MCF 10A (cell line): ENCODE data around the gene CEP70. TPM values are rescaled to one million over a fixed set of nuclear protein-coding genes. Genes with fewer than 3 reads are reported as not detected.
"Not testable (repeated sequence)": the region's sequence is repeated elsewhere in the genome, so short reads cannot be mapped to it uniquely, and the experiment has no call there.

Experiments used
- BruUV-seq: library from RNA; stranded (reverse); fragments of 400-500 nt; replicated peaks from 2 replicates; lab custom pipeline; 2021; lab: Mats Ljungman, UMichigan
- CTCF ChIA-PET: fragments of 300-600 bp; sonication (Branson Sonifier 250); formaldehyde crosslinking; extraction: SDS; loops from one replicate; lab custom pipeline; 2021; ENCODE audit warnings: antibody characterized with exemption, inconsistent platforms; lab: Yijun Ruan, JAX
- POLR2A ChIA-PET: fragments of 300-600, 350-650 bp; sonication (Branson Sonifier 250); formaldehyde crosslinking; extraction: SDS; loops from one replicate; lab custom pipeline; 2020; ENCODE audit warnings: antibody characterized with exemption, inconsistent platforms; lab: Yijun Ruan, JAX
- DNase-seq: peaks from one replicate; pipeline ENCODE4 v3.0.0-alpha.2; 2018; ENCODE audit not compliant: unreplicated experiment
- H3K27ac Mint-ChIP-seq: one replicate; pipeline ENCODE4 v1.8.0; 2022; ENCODE audit warnings: mild to moderate bottlenecking, low read depth, mixed read lengths; ENCODE audit not compliant: unreplicated experiment
- H3K27me3 Mint-ChIP-seq: one replicate; pipeline ENCODE4 v1.8.0; 2022; ENCODE audit warnings: mixed read lengths; ENCODE audit not compliant: insufficient read depth, unreplicated experiment
- H3K36me3 Mint-ChIP-seq: one replicate; pipeline ENCODE4 v1.8.0; 2022; ENCODE audit warnings: mild to moderate bottlenecking, moderate library complexity, mixed read lengths; ENCODE audit not compliant: insufficient read depth, unreplicated experiment
- H3K4me1 Mint-ChIP-seq: one replicate; pipeline ENCODE4 v1.8.0; 2022; ENCODE audit warnings: mixed read lengths; ENCODE audit not compliant: insufficient read depth, unreplicated experiment
- H3K4me3 Mint-ChIP-seq: one replicate; pipeline ENCODE4 v1.8.0; 2022; ENCODE audit warnings: mild to moderate bottlenecking, moderate library complexity, mixed read lengths; ENCODE audit not compliant: unreplicated experiment
- H3K9me3 Mint-ChIP-seq: one replicate; pipeline ENCODE4 v1.8.0; 2022; ENCODE audit warnings: mixed read lengths; ENCODE audit not compliant: unreplicated experiment
- CTCF ChIP-seq: fragments of 200-600 bp; IDR thresholded peaks from one replicate; pipeline ENCODE4 v1.8.0; 2022; ENCODE audit warnings: antibody characterized with exemption, mild to moderate bottlenecking; ENCODE audit not compliant: unreplicated experiment
- intact Hi-C: fragments of 100-400 bp; cut with micrococcal nuclease; formaldehyde crosslinking; loops from 2 replicates; pipeline ENCODE4 v1.14.1; 2022
- total RNA-seq: library from RNA; stranded (reverse); gene quantifications from 2 replicates; pipeline ENCODE4 v1.2.3, GENCODE V29; 2022

Gene CEP70
- total RNA-seq, 1 experiment from 2014 or later: 21.3 TPM

DNA sequence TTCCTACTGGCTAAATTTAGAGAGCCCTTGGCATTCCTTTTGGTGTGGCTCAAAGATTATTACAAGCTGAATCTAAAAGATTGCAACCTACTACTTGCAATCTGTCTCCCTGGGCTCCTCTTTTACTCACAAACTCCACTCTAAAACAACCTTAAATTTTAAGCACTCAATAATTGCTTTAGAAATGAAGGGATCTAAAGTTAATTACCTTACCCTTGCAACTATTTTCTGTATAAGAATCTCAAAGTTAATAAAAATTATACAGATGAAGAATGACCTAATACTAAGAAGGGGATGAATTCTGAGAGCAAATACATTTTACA is 99.5 kb downstream of the CEP70 start:
- H3K9me3 Mint-ChIP-seq: no peaks in the 10 kb centered on the region
- TF ChIP-seq CTCF: no peak
- peaks cover 10% of the 10 kb centered on the region for H3K36me3 Mint-ChIP-seq
- intact Hi-C loops: loop anchor here (5.0 to 10.0 kb wide), 3 partner anchors 98 to 423 kb away; partner anchors contain the start of genes CEP70 and PIK3CB
- peak overlapping the region; percentile 14 for H3K27ac Mint-ChIP-seq
- TSS peak; percentile 98 for BruUV-seq
- H3K4me3 Mint-ChIP-seq: no peak overlapping the region
- H3K27me3 Mint-ChIP-seq: no peaks in the 10 kb centered on the region
- peaks cover 16% of the 10 kb centered on the region for H3K4me1 Mint-ChIP-seq
- POLR2A ChIA-PET: no interaction called here
- CTCF ChIA-PET: no interaction called here
- no peak for DNase-seq

DNA sequence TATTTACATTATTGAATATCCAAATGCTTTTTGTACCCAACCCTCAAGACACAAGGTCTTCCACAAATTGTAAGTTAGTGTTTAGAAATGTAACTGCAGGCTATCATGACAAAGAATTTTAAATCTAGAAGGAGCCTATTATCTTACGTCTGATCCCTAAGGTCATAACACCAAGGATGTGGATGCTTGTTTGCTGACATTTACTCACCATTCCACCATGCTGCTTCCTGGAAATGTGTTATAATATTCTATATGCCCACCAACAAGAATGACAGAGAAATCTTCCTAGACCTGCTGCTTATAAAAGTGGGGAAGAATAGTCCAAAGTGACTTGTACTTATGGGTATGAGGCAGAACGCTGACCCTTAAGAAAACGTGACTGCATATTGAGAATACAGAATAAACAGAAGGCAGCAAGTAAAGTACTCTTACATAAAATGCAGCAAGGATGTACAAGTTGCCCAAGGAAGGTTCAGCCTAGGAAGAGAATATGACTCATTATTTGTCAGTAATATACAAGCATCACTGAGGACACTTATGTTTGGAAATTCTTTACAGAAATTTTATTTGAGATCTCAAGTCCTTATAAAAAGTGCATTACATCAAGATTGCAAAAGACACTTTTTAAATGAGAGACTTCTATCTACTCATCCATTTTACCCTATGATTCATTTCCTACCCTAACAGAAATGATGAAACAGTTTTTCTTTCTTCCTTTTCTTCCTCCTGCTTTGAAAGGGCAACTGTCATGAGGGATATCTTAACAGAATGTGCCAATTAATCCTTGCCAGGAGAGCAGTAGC is 100.1 kb downstream of the CEP70 start:
- Mint-ChIP-seq H3K27ac (peak overlapping the region; percentile 14), H3K27me3 (no peaks in the 10 kb centered on the region), H3K9me3 (peaks cover 2% of the 10 kb centered on the region), H3K4me3 (no peak overlapping the region), H3K36me3 (peaks cover 4% of the 10 kb centered on the region), H3K4me1 (peaks cover 16% of the 10 kb centered on the region)
- ChIA-PET POLR2A (no interaction called here), CTCF (no interaction called here)
- TF ChIP-seq CTCF: no peak
- intact Hi-C loops: loop anchor here (5.0 to 10.0 kb wide), 3 partner anchors 98 to 423 kb away; partner anchors contain the start of genes CEP70 and PIK3CB
- peak; percentile 86 for DNase-seq
- BruUV-seq: TSS peak; percentile 70

DNA sequence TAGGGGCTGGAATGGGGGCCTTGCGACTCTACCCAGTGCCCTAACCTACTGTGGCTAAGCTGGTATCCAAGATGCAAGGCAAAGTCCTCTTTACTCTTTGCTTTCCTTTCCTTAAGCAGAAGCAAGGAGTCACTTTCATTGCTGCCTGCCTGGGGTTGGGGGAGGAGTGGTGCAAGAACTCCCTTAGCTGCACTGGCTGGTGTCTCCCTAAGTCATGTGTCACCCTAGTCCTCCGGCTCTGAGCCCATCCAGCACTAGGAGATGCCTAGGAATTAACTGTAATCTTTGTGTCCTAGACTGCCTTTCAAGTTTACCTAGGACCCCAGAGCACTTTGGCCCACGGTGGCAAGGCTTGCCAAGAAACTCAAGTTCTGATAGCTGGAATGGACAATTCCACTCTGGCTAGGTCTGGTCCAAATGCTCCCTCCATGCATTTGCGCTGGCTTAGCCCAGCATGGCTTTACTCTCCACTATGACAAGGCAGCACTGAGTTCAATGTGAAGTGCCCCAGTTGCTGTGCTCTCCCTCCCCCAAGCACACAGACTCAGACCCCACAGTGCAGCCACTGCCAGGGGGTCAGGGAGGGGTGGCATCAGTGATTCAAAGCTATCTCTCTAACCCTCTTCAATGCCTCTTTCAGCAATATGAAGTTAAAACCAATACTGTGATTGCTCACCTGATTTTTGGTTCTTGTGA is 100.9 kb downstream of the CEP70 start:
- ChIA-PET POLR2A (no interaction called here), CTCF (interaction anchor here (1.4 kb wide), 2 partner anchors 14 to 76 kb away, joined by 4 to 6 read pairs; no protein-coding TSS in a partner anchor)
- no TSS peak for BruUV-seq
- no peaks in the 10 kb centered on the region for H3K27me3 Mint-ChIP-seq
- TF ChIP-seq CTCF: no peak
- peaks cover 16% of the 10 kb centered on the region for H3K4me1 Mint-ChIP-seq
- DNase-seq: no peak
- no peak overlapping the region for H3K27ac Mint-ChIP-seq
- intact Hi-C loops: loop anchor here (5.0 to 10.0 kb wide), 3 partner anchors 99 to 424 kb away; partner anchors contain the start of genes CEP70 and PIK3CB
- H3K4me3 Mint-ChIP-seq: no peak overlapping the region
- H3K9me3 Mint-ChIP-seq: peaks cover 7% of the 10 kb centered on the region
- H3K36me3 Mint-ChIP-seq: no peaks in the 10 kb centered on the region

DNA sequence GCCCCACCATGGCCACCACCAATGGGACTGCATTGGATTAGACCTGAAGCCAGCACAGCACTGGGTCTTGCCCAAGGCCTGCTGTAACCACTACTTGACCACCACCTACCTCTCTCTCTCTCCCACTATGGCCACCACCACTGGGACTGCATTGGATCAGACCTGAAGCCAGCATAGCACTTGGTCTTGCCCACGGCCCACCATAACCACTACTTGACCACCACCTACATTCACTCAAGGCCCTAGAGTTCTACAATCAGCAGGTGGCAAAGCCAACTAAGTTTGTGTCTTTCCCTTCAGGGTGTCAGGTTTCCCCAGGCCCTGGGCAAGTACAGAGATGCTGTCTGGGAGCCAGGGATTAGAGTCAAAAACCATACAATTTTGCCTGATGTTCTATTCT is 102.1 kb downstream of the CEP70 start:
- Mint-ChIP-seq H3K27me3 (no peaks in the 10 kb centered on the region), H3K4me1 (peaks cover 16% of the 10 kb centered on the region), H3K4me3 (no peak overlapping the region), H3K36me3 (no peaks in the 10 kb centered on the region), H3K9me3 (peaks cover 15% of the 10 kb centered on the region), H3K27ac (no peak overlapping the region)
- ChIA-PET POLR2A (no interaction called here), CTCF (interaction anchor here (1.4 kb wide), 2 partner anchors 13 to 75 kb away, joined by 4 to 6 read pairs; no protein-coding TSS in a partner anchor)
- intact Hi-C loops: loop anchor here (5.0 to 10.0 kb wide), 3 partner anchors 100 to 425 kb away; partner anchors contain the start of genes CEP70 and PIK3CB
- no peak for TF ChIP-seq CTCF
- no TSS peak for BruUV-seq
- DNase-seq: no peak

DNA sequence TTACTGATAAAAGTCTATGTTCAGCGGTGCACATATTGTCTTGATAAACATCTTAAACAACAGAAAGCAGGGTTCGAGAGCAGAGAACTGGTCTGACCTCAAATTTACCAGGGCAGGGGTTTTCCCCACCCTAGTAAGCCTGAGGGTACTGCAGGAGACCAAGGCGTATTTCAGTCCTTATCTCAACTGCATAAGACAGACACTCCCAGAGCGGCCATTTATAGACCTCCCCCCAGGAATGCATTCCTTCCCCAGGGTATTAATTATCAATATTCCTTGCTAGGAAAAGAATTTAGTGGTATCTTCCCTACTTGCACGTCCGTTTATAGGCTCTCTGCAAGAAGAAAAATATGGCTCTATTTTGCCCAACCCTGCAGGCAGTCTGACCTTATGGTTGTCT is 107.5 kb downstream of the CEP70 start:
- H3K4me1 Mint-ChIP-seq, BruUV-seq, intact Hi-C loops, H3K36me3 Mint-ChIP-seq, H3K27ac Mint-ChIP-seq, H3K4me3 Mint-ChIP-seq, POLR2A ChIA-PET, CTCF ChIA-PET, DNase-seq, H3K27me3 Mint-ChIP-seq: not testable (repeated sequence)
- peaks cover 28% of the 10 kb centered on the region for H3K9me3 Mint-ChIP-seq

DNA sequence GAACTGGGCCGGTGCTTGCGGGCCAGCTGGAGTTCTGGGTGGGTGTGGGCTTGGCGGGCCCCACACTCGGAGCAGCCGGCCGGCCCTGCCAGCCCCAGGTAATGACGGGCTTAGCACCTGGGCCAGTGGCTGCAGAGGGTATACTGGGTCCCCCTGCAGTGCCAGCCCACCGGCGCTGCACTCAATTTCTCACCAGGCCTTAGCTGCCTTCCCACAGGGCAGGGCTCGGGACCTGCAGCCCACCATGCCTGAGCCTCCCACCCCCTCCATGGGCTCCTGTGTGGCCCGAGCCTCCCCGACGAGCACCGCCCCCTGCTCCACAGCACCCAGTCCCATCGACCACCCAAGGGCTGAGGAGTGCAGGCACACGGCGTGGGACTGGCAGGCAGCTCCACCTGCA is 109.4 kb downstream of the CEP70 start:
- BruUV-seq, H3K4me1 Mint-ChIP-seq, H3K27me3 Mint-ChIP-seq, intact Hi-C loops, H3K4me3 Mint-ChIP-seq, H3K36me3 Mint-ChIP-seq, CTCF ChIA-PET, H3K27ac Mint-ChIP-seq, DNase-seq: not testable (repeated sequence)
- peaks cover 28% of the 10 kb centered on the region for H3K9me3 Mint-ChIP-seq
- POLR2A ChIA-PET: interaction anchor here (0.6 kb wide), 1 partner anchor 308 kb away, joined by 3 read pairs; no protein-coding TSS in a partner anchor
